WTC11 (cell line): ENCODE results near the gene YARS1. TPM values are rescaled to one million over a fixed set of nuclear protein-coding genes. Genes with fewer than 3 reads are reported as not detected.

ENCODE experiments used
- ATAC-seq: fragments of 200-7000 bp; cut with Tn5 transposase; 2 replicates; pipeline ENCODE4 v1.10.0; 2021; ENCODE audit warnings: mild to moderate bottlenecking, moderate library complexity
- CTCF ChIA-PET: fragments of 300-600 bp; sonication (Branson Sonifier 250); formaldehyde crosslinking; loops from one replicate; lab custom pipeline; 2021; ENCODE audit warnings: antibody characterized with exemption; lab: Charles Lee
- POLR2A ChIA-PET: fragments of 350-600 bp; sonication (Branson Sonifier 250); formaldehyde crosslinking; loops from one replicate; lab custom pipeline; 2021; ENCODE audit warnings: antibody characterized with exemption; lab: Charles Lee
- DNase-seq: peaks from one replicate; pipeline ENCODE4 v3.0.0; 2021; ENCODE audit warnings: low spot score
- H3K27ac Mint-ChIP-seq: 2 replicates; pipeline ENCODE4 v1.8.0; 2021; ENCODE audit warnings: mixed read lengths
- H3K27me3 Mint-ChIP-seq: 2 replicates; pipeline ENCODE4 v1.8.0; 2021; ENCODE audit warnings: low read depth, mild to moderate bottlenecking, moderate library complexity, mixed read lengths
- H3K36me3 Mint-ChIP-seq: 2 replicates; pipeline ENCODE4 v1.8.0; 2021; ENCODE audit warnings: mixed read lengths
- H3K4me1 Mint-ChIP-seq: 2 replicates; pipeline ENCODE4 v1.8.0; 2022; ENCODE audit warnings: mixed read lengths
- H3K4me3 Mint-ChIP-seq: 2 replicates; pipeline ENCODE4 v1.8.0; 2021; ENCODE audit warnings: mild to moderate bottlenecking, moderate library complexity, mixed read lengths
- H3K9me3 Mint-ChIP-seq: 2 replicates; pipeline ENCODE4 v1.8.0; 2021; ENCODE audit warnings: mixed read lengths
- ATF1 ChIP-seq: sonication (generic); formaldehyde crosslinking; IDR thresholded peaks from 2 replicates; pipeline ENCODE4 v1.8.1; 2023; ENCODE audit warnings: mild to moderate bottlenecking, moderate library complexity, missing genetic modification reagents
- CREM ChIP-seq: sonication (generic); formaldehyde crosslinking; IDR thresholded peaks from 2 replicates; pipeline ENCODE4 v1.8.1; 2022; ENCODE audit warnings: mild to moderate bottlenecking, missing genetic modification reagents, moderate library complexity
- FOXK1 ChIP-seq: sonication (generic); formaldehyde crosslinking; IDR thresholded peaks from 2 replicates; pipeline ENCODE4 v1.8.0; 2022; ENCODE audit warnings: mild to moderate bottlenecking, moderate library complexity, missing genetic modification reagents
- FOXP1 ChIP-seq: sonication (generic); formaldehyde crosslinking; IDR thresholded peaks from 2 replicates; pipeline ENCODE4 v1.8.0; 2022; ENCODE audit warnings: missing genetic modification reagents, mild to moderate bottlenecking, moderate library complexity, borderline replicate concordance
- GABPB1 ChIP-seq: sonication (generic); formaldehyde crosslinking; IDR thresholded peaks from 2 replicates; pipeline ENCODE4 v1.8.1; 2023; ENCODE audit warnings: mild to moderate bottlenecking, missing genetic modification reagents
- GTF2I ChIP-seq: fragments of 250-450 bp; sonication (Bioruptor Pico); conservative IDR thresholded peaks from 2 replicates; pipeline ENCODE4 v1.4.0; 2021; ENCODE audit warnings: mild to moderate bottlenecking
- OVOL2 ChIP-seq: fragments of 250-450 bp; sonication (Bioruptor Pico); IDR thresholded peaks from 2 replicates; pipeline ENCODE4 v1.9.0; 2021; ENCODE audit warnings: mild to moderate bottlenecking, borderline replicate concordance
- RORB ChIP-seq: fragments of 250-450 bp; sonication (Bioruptor Pico); IDR thresholded peaks from 2 replicates; pipeline ENCODE4 v1.9.0; 2021; ENCODE audit warnings: mild to moderate bottlenecking
- SMAD4 ChIP-seq: sonication (generic); formaldehyde crosslinking; IDR thresholded peaks from 2 replicates; pipeline ENCODE4 v1.8.0; 2022; ENCODE audit warnings: mild to moderate bottlenecking, missing genetic modification reagents
- TCF7 ChIP-seq: sonication (generic); formaldehyde crosslinking; IDR thresholded peaks from 2 replicates; pipeline ENCODE4 v1.8.0; 2022; ENCODE audit warnings: mild to moderate bottlenecking, low read depth, missing genetic modification reagents, moderate library complexity
- TEAD1 ChIP-seq: sonication (generic); formaldehyde crosslinking; IDR thresholded peaks from 2 replicates; pipeline ENCODE4 v1.8.0; 2022; ENCODE audit warnings: mild to moderate bottlenecking, missing genetic modification reagents
- TP53 ChIP-seq: sonication (generic); formaldehyde crosslinking; IDR thresholded peaks from 2 replicates; pipeline ENCODE4 v1.8.1; 2023; ENCODE audit warnings: mild to moderate bottlenecking, missing genetic modification reagents
- ZNF232 ChIP-seq: sonication (generic); formaldehyde crosslinking; IDR thresholded peaks from 2 replicates; pipeline ENCODE4 v1.8.0; 2022; ENCODE audit warnings: mild to moderate bottlenecking, missing genetic modification reagents
- total RNA-seq: library from RNA; stranded (reverse); gene quantifications from 3 replicates; pipeline ENCODE4 v1.2.3, GENCODE V29; 2021
- TF ChIP-seq, protein P1 (sequence below): sonication (generic); formaldehyde crosslinking; IDR thresholded peaks from 2 replicates; pipeline ENCODE4 v1.8.1; 2023; ENCODE audit warnings: mild to moderate bottlenecking, missing genetic modification reagents
- TF ChIP-seq, protein P2 (sequence below): sonication (generic); formaldehyde crosslinking; conservative IDR thresholded peaks from 2 replicates; pipeline ENCODE4 v1.8.1; 2022; ENCODE audit warnings: mild to moderate bottlenecking, missing genetic modification reagents
- TF ChIP-seq, protein P3 (sequence below): fragments of 250-450 bp; sonication (Bioruptor Pico); IDR thresholded peaks from 2 replicates; pipeline ENCODE4 v1.8.0; 2021; ENCODE audit warnings: mild to moderate bottlenecking
- TF ChIP-seq, protein P4 (sequence below): sonication (generic); formaldehyde crosslinking; IDR thresholded peaks from 2 replicates; pipeline ENCODE4 v1.8.0; 2022; ENCODE audit warnings: mild to moderate bottlenecking, missing genetic modification reagents
- TF ChIP-seq, protein P5 (sequence below): fragments of 250-450 bp; sonication (Bioruptor Pico); IDR thresholded peaks from 2 replicates; pipeline ENCODE4 v1.9.0; 2021; ENCODE audit warnings: mild to moderate bottlenecking, borderline replicate concordance
- TF ChIP-seq, protein P6 (sequence below): sonication (generic); formaldehyde crosslinking; IDR thresholded peaks from 2 replicates; pipeline ENCODE4 v1.8.1; 2022; ENCODE audit warnings: low read depth, missing genetic modification reagents, borderline replicate concordance

YARS1 gene
- total RNA-seq, 1 experiment from 2014 or later, result 197 TPM

DNA sequence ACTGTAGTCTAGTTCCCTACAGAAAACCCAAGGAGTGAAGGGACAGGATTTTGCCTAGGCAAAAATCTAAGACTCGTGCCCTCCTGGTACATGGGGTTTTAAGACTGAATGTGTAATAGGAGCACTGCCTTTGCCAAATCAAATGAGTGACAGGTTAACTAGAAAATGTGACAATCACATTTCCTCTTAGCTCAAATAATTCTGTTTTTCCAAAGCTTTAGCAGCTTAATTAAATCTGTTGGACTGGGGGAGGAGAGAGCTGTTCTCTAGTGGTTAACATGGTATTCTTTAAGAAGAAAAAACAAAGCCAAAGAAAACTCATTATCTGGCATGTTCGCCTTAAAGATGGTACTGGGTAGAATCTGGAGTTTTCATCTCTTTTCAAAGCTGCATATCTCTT is 41.0 kb upstream of the YARS1 start (continued):
- no peak for TF ChIP-seq SMAD4 (CRISPR knock-in tag)
- TF ChIP-seq FOXP1 (CRISPR knock-in tag), result no peak
- TF ChIP-seq, protein P1, sequence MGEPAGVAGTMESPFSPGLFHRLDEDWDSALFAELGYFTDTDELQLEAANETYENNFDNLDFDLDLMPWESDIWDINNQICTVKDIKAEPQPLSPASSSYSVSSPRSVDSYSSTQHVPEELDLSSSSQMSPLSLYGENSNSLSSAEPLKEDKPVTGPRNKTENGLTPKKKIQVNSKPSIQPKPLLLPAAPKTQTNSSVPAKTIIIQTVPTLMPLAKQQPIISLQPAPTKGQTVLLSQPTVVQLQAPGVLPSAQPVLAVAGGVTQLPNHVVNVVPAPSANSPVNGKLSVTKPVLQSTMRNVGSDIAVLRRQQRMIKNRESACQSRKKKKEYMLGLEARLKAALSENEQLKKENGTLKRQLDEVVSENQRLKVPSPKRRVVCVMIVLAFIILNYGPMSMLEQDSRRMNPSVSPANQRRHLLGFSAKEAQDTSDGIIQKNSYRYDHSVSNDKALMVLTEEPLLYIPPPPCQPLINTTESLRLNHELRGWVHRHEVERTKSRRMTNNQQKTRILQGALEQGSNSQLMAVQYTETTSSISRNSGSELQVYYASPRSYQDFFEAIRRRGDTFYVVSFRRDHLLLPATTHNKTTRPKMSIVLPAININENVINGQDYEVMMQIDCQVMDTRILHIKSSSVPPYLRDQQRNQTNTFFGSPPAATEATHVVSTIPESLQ, result no peak
- TF ChIP-seq TP53 (CRISPR knock-in tag), result no peak
- TF ChIP-seq, protein P2, sequence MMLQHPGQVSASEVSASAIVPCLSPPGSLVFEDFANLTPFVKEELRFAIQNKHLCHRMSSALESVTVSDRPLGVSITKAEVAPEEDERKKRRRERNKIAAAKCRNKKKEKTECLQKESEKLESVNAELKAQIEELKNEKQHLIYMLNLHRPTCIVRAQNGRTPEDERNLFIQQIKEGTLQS (CRISPR knock-in tag), result no peak
- TF ChIP-seq GTF2I (CRISPR knock-in tag), result no peak
- TF ChIP-seq, all 79 proteins: peak for 0

DNA sequence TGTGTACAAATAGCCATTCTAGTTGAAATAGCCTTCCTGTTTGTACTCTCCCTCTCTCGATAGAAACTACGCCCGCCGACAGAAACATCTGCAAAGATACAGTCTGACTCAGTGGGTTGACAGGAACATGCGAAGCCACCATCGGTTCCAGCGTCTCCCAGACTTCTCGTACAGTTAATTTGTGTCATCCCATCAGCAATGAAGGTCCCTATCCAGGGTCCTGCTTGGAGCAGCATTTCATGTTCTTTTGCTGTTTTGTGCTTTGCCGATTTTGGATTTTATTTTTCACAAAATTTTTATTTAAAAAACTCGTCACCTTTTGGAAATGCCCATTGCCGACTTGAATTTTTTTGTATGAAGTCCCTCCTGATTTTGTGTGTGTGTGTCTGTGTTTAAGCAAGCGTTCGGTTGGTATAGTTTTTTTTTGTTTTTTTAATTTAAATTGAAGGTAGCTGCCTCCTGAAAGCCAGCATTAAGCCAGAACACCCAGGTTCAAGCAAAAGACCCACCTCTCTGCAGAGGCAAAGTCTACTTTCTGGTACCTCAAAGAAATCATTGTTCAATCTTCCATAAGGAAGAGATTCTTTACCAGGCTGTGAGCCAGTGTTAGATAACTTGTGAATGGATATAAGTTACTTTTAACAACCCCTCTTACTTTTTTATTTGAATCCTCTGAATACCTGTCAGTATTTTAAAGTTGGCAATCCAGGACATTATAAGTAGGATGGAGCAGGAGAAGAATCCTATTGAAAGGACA is 38.9 kb upstream of the YARS1 start:
- POLR2A ChIA-PET, result no interaction called here
- Mint-ChIP-seq H3K27ac (no peak overlapping the region), H3K9me3 (no peaks in the 10 kb centered on the region), H3K27me3 (no peaks in the 10 kb centered on the region), H3K36me3 (peaks cover 33% of the 10 kb centered on the region), H3K4me3 (no peak overlapping the region), H3K4me1 (peaks cover 3% of the 10 kb centered on the region; the same call in 1 of the 2 replicates)
- no peak for TF ChIP-seq OVOL2 (CRISPR knock-in tag)
- DNase-seq, result no peak
- CTCF ChIA-PET, result no interaction called here
- ATAC-seq, result no peak

DNA sequence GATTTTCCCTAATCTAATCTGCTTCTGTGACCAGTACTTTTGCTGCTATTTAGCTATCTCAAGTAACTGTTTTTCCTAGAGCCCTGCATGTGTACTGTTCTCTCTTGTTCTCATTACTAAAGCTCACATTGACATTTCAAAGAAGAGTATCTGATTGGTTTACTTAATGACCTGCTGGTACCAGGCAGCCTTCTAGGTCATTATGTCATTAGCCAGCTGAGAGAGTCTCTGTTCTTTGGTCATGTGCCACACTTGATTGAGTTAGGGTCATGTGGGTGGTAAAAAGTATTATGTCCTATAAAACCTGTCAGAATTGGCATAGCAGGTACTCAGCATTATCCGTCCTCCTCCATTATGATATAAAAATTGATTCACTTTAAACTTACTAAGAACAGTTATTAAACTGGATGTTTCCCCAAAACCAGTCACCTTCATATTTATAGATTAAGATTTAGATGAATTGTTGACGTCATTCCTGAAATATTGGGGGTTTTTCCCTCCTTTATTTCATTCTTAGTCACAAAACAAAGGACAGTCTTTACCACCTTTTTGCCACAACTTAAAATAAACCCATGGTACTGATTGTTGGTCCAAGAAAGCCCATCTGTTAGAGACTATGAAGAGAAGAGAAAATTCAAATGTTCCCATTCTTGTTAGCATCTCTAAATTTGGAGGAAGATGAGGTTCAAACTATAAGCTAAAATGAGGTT is 31.4 kb upstream of the YARS1 start:
- ChIA-PET CTCF (no interaction called here), POLR2A (no interaction called here)
- ATAC-seq (no peak), DNase-seq (no peak)
- Mint-ChIP-seq H3K27ac (no peak overlapping the region), H3K27me3 (no peaks in the 10 kb centered on the region), H3K36me3 (peaks cover 27% of the 10 kb centered on the region), H3K4me3 (no peak overlapping the region), H3K4me1 (peaks cover 4% of the 10 kb centered on the region; the same call in 1 of the 2 replicates), H3K9me3 (no peaks in the 10 kb centered on the region)
- TF ChIP-seq, protein P3, sequence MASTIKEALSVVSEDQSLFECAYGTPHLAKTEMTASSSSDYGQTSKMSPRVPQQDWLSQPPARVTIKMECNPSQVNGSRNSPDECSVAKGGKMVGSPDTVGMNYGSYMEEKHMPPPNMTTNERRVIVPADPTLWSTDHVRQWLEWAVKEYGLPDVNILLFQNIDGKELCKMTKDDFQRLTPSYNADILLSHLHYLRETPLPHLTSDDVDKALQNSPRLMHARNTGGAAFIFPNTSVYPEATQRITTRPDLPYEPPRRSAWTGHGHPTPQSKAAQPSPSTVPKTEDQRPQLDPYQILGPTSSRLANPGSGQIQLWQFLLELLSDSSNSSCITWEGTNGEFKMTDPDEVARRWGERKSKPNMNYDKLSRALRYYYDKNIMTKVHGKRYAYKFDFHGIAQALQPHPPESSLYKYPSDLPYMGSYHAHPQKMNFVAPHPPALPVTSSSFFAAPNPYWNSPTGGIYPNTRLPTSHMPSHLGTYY (CRISPR knock-in tag), result no peak
- TF ChIP-seq OVOL2 (CRISPR knock-in tag) (no peak), TCF7 (CRISPR knock-in tag) (no peak), GABPB1 (no peak), CREM (CRISPR knock-in tag) (no peak), ATF1 (CRISPR knock-in tag) (no peak), RORB (CRISPR knock-in tag) (no peak), TEAD1 (CRISPR knock-in tag) (no peak), TP53 (CRISPR knock-in tag) (no peak), FOXK1 (CRISPR knock-in tag) (no peak), ZNF232 (CRISPR knock-in tag) (no peak)
- TF ChIP-seq, protein P4, sequence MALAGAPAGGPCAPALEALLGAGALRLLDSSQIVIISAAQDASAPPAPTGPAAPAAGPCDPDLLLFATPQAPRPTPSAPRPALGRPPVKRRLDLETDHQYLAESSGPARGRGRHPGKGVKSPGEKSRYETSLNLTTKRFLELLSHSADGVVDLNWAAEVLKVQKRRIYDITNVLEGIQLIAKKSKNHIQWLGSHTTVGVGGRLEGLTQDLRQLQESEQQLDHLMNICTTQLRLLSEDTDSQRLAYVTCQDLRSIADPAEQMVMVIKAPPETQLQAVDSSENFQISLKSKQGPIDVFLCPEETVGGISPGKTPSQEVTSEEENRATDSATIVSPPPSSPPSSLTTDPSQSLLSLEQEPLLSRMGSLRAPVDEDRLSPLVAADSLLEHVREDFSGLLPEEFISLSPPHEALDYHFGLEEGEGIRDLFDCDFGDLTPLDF (CRISPR knock-in tag), result no peak
- TF ChIP-seq, protein P5, sequence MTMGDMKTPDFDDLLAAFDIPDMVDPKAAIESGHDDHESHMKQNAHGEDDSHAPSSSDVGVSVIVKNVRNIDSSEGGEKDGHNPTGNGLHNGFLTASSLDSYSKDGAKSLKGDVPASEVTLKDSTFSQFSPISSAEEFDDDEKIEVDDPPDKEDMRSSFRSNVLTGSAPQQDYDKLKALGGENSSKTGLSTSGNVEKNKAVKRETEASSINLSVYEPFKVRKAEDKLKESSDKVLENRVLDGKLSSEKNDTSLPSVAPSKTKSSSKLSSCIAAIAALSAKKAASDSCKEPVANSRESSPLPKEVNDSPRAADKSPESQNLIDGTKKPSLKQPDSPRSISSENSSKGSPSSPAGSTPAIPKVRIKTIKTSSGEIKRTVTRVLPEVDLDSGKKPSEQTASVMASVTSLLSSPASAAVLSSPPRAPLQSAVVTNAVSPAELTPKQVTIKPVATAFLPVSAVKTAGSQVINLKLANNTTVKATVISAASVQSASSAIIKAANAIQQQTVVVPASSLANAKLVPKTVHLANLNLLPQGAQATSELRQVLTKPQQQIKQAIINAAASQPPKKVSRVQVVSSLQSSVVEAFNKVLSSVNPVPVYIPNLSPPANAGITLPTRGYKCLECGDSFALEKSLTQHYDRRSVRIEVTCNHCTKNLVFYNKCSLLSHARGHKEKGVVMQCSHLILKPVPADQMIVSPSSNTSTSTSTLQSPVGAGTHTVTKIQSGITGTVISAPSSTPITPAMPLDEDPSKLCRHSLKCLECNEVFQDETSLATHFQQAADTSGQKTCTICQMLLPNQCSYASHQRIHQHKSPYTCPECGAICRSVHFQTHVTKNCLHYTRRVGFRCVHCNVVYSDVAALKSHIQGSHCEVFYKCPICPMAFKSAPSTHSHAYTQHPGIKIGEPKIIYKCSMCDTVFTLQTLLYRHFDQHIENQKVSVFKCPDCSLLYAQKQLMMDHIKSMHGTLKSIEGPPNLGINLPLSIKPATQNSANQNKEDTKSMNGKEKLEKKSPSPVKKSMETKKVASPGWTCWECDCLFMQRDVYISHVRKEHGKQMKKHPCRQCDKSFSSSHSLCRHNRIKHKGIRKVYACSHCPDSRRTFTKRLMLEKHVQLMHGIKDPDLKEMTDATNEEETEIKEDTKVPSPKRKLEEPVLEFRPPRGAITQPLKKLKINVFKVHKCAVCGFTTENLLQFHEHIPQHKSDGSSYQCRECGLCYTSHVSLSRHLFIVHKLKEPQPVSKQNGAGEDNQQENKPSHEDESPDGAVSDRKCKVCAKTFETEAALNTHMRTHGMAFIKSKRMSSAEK (CRISPR knock-in tag), result no peak
- TF ChIP-seq, protein P6, sequence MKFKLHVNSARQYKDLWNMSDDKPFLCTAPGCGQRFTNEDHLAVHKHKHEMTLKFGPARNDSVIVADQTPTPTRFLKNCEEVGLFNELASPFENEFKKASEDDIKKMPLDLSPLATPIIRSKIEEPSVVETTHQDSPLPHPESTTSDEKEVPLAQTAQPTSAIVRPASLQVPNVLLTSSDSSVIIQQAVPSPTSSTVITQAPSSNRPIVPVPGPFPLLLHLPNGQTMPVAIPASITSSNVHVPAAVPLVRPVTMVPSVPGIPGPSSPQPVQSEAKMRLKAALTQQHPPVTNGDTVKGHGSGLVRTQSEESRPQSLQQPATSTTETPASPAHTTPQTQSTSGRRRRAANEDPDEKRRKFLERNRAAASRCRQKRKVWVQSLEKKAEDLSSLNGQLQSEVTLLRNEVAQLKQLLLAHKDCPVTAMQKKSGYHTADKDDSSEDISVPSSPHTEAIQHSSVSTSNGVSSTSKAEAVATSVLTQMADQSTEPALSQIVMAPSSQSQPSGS (CRISPR knock-in tag), result no peak
- TF ChIP-seq, protein P1, result no peak
